K562 (cell line): Measurements from ENCODE around the gene CDCA3. TPM values are rescaled to one million over a fixed set of nuclear protein-coding genes. Genes with fewer than 3 reads are reported as not detected.

Experiments used
- ATAC-seq: fragments of 200-7000 bp; cut with Tn5 transposase; 3 replicates; pipeline ENCODE4 v1.9.1; 2020; ENCODE audit warnings: moderate library complexity
- BruUV-seq: library from RNA; stranded (reverse); fragments of 400-500 nt; replicated peaks from 2 replicates; lab custom pipeline; 2021; lab: Mats Ljungman, UMichigan
- CTCF ChIA-PET: fragments of 300-600 bp; formaldehyde crosslinking; extraction: SDS; loops from one replicate; lab custom pipeline; 2021; ENCODE audit warnings: low intra/inter-chr PET ratio; lab: Yijun Ruan, JAX
- POLR2A ChIA-PET: fragments of 300-600, 350-650 bp; sonication (Branson Sonifier 250); formaldehyde crosslinking; extraction: SDS; loops from one replicate; lab custom pipeline; 2021; ENCODE audit warnings: antibody characterized with exemption, inconsistent platforms; lab: Yijun Ruan, JAX
- DNase-seq, 4 experiments: peaks; one replicate each; pipeline versions ENCODE4 v3.0.0 to v3.0.0-alpha.2; 2011 to 2018; ENCODE audit warnings: low spot score in 3 of 4, mixed read lengths in 3 of 4; ENCODE audit errors: extremely low read depth in 1 of 4
- FAIRE-seq: peaks from 2 replicates; lab custom pipeline; 2011; peaks lifted over from hg19 to GRCh38; lab: Jason Lieb, UNC
- H2AFZ ChIP-seq: 2 replicates; pipeline ENCODE4 v1.6.0; 2011; ENCODE audit warnings: low read depth, low read length, control low read depth, inconsistent platforms
- H3K27ac ChIP-seq: fragments of 200-600 bp; 3 replicates; pipeline ENCODE4 v1.8.0; 2011; ENCODE audit warnings: low read depth, mild to moderate bottlenecking, control low read depth, inconsistent platforms, low read length, moderate library complexity, mixed read lengths; ENCODE audit errors: extremely low read depth
- H3K27me3 ChIP-seq, 2 experiments: fragments of 300-600 bp in 1 of 2; 2 replicates in 1 of 2; 3 replicates in 1 of 2; pipeline versions ENCODE4 v1.6.0 to v1.8.0; 2011; ENCODE audit warnings: inconsistent platforms in 2 of 2, low read length in 2 of 2, mild to moderate bottlenecking in 1 of 2, mixed read lengths in 1 of 2, moderate library complexity in 1 of 2; ENCODE audit not compliant: control insufficient read depth in 2 of 2, insufficient read depth in 2 of 2
- H3K36me3 ChIP-seq: fragments of 300-600 bp; 3 replicates; pipeline ENCODE4 v1.8.0; 2011; ENCODE audit warnings: mild to moderate bottlenecking, low read length, inconsistent platforms; ENCODE audit not compliant: control insufficient read depth, insufficient read depth
- H3K4me1 ChIP-seq, 2 experiments: fragments of 200-600 bp in 1 of 2; replicated peaks in 1 of 2; 2 replicates in 1 of 2; 3 replicates in 1 of 2; pipeline versions ENCODE4 v1.5.1 to v1.8.0; 2011; ENCODE audit warnings: inconsistent platforms in 2 of 2, low read length in 2 of 2, mild to moderate bottlenecking in 1 of 2, mixed read lengths in 1 of 2, moderate library complexity in 1 of 2; ENCODE audit not compliant: control insufficient read depth in 2 of 2, insufficient read depth in 2 of 2
- H3K4me2 ChIP-seq: 2 replicates; pipeline ENCODE4 v1.6.1; 2011; ENCODE audit warnings: low read length, control low read depth, inconsistent platforms, mixed read lengths; ENCODE audit not compliant: insufficient read depth
- H3K4me3 ChIP-seq: fragments of 200-600 bp; sonication (generic), shearing (Covaris generic); 2 replicates; pipeline ENCODE4 v1.5.1; 2016; ENCODE audit warnings: control low read depth, inconsistent platforms
- H3K79me2 ChIP-seq: fragments of 200-600 bp; 3 replicates; pipeline ENCODE4 v1.8.0; 2011; ENCODE audit warnings: low read length, inconsistent platforms; ENCODE audit not compliant: control insufficient read depth, insufficient read depth
- H3K9ac ChIP-seq, 2 experiments: 2 replicates each; pipeline versions ENCODE4 v1.6.0 to v1.6.1; 2011; ENCODE audit warnings: low read depth in 2 of 2, low read length in 2 of 2, control low read depth in 1 of 2, inconsistent platforms in 1 of 2, mild to moderate bottlenecking in 1 of 2, mixed read lengths in 1 of 2; ENCODE audit not compliant: insufficient read depth in 1 of 2
- H3K9me1 ChIP-seq: one replicate; pipeline ENCODE4 v1.6.0; 2011; ENCODE audit warnings: inconsistent platforms, mild to moderate bottlenecking, low read length, moderate library complexity; ENCODE audit not compliant: control insufficient read depth, insufficient read depth
- H3K9me3 ChIP-seq: replicated peaks from 2 replicates; pipeline ENCODE4 v1.5.1; 2011; ENCODE audit warnings: low read depth, low read length, inconsistent platforms; ENCODE audit not compliant: control insufficient read depth, insufficient read depth
- H4K20me1 ChIP-seq: replicated peaks from 2 replicates; pipeline ENCODE4 v1.6.1; 2011; ENCODE audit warnings: low read length, inconsistent platforms, mixed read lengths; ENCODE audit not compliant: control insufficient read depth, insufficient read depth
- KLF10 ChIP-seq: fragments of 250-450 bp; sonication (Bioruptor Pico); IDR thresholded peaks from 2 replicates; pipeline ENCODE4 v1.6.1; 2021; ENCODE audit warnings: matching md5 sums
- RREB1 ChIP-seq: fragments of 250-450 bp; sonication (Bioruptor Pico); IDR thresholded peaks from 2 replicates; pipeline ENCODE4 v1.4.0; 2020
- TAF1 ChIP-seq: IDR thresholded peaks from 2 replicates; pipeline ENCODE4 v1.6.1; 2011; ENCODE audit warnings: mild to moderate bottlenecking, low read length, moderate library complexity; ENCODE audit not compliant: insufficient read depth, control insufficient read depth, severe bottlenecking; ENCODE audit errors: extremely low read depth
- VEZF1 ChIP-seq: fragments of 200-800 bp; sonication (Bioruptor generic); IDR thresholded peaks from 2 replicates; pipeline ENCODE4 v1.6.1; 2017; ENCODE audit warnings: missing genetic modification characterization, missing compliant biosample characterization
- WGBS: fragments of 100-300 bp; shearing (Covaris generic); methylation state at CpG from one replicate; pipeline ENCODE4 v1.1.6; 2016; ENCODE audit warnings: low coverage, mixed read lengths; ENCODE audit not compliant: insufficient coverage; ENCODE audit errors: missing lambda C conversion rate; 5-methylcytosine and 5-hydroxymethylcytosine counted together
- in situ Hi-C: fragments of 300-500 bp; cut with MboI; formaldehyde crosslinking; loops from 4 replicates; pipeline ENCODE4 v1.15.0; 2018; ENCODE audit warnings: inconsistent platforms, mixed read lengths
- intact Hi-C: fragments of 100-400 bp; cut with micrococcal nuclease; formaldehyde crosslinking; loops from 2 replicates; pipeline ENCODE4 v1.14.2; 2022
- polyA plus RNA-seq, 8 experiments: library from polyadenylated mRNA; depleted of rRNA in 4 of 8; stranded (reverse) in 5 of 8; unstranded in 3 of 8; fragments of >200 nt; fragmentation: Nextera tagmentation in 2 of 8; fragmentation: Illumina TruSeq in 1 of 8; extraction: Ambion mirVana in 2 of 8; extraction: Trizol in 1 of 8; gene quantifications; 2 replicates each; pipeline versions ENCODE4 v1.2.1 to v1.2.3, GENCODE V29; 2011 to 2014; ENCODE audit warnings: inconsistent platforms in 1 of 8, missing spikeins in 1 of 8
- total RNA-seq, 7 experiments: library from RNA; depleted of rRNA in 6 of 7; stranded (reverse); fragments of >200 nt in 6 of 7; fragmentation: Illumina TruSeq in 2 of 7; extraction: Trizol in 2 of 7; gene quantifications; 2 replicates each; pipeline versions ENCODE4 v1.2.1 to v1.2.3, GENCODE V29; 2011 to 2021; ENCODE audit warnings: low replicate concordance in 1 of 7
- TF ChIP-seq, protein P1 (sequence below): fragments of 450-650 bp; formaldehyde crosslinking; IDR thresholded peaks from 2 replicates; pipeline ENCODE4 v1.4.0; 2022; ENCODE audit warnings: missing genetic modification characterization
- TF ChIP-seq, protein P2 (sequence below): sonication (generic); IDR thresholded peaks from 2 replicates; pipeline ENCODE4 v1.6.1; 2016
- TF ChIP-seq, protein P3 (sequence below), 2 experiments: fragments of 450-650 bp; IDR thresholded peaks; 2 replicates each; pipeline ENCODE4 v1.6.1; 2016

CDCA3 gene
- total and polyA plus RNA-seq, 9 of the 15 experiments (the other 6 are each of a cell fraction or from before 2014, with no cell fraction given) = 24.2 to 80.8 (median 55.1) TPM

DNA sequence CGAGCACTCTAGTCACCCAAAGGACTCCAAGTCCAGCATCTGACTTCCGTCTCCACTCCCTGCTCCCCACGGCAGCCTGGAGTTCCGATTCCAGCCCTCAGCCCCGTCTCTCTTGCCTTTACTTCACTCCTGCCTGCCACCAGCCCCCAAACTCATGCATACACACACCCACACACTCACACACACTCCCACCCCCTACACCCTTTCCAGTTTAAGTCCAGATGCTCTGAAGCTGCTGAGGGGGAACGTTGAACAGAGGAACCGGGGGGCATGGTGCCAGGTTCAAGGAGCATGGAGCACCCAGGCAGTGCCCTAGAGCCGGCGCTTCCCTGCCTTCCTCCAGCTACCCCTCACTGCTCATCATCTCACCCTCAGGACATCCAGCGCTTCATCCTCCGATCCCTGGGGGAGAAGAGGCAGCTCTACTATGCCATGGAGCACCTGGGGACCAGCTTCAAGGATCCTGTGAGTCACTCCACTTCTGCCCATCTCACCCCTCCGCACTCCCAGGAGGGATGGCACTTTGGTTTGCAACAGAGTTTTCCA is 19.6 kb downstream of the CDCA3 start:
- H3K9ac ChIP-seq = peak overlapping the region in 1 of 2 experiments; percentile 58; a peak in 2 of 4 replicates
- no peak overlapping the region for H3K4me3 ChIP-seq
- no TSS peak for BruUV-seq
- peaks cover 24% of the 10 kb centered on the region for H3K79me2 ChIP-seq
- no peak overlapping the region for H3K4me2 ChIP-seq
- POLR2A ChIA-PET = interaction anchor here (0.6 to 3.2 kb wide), 3 partner anchors 8 to 132 kb away, joined by 3 to 13 read pairs (median 4); no protein-coding TSS in a partner anchor
- no peaks in the 10 kb centered on the region for H4K20me1 ChIP-seq
- H3K9me1 ChIP-seq = no peaks in the 10 kb centered on the region
- in situ Hi-C loops = no loop called here
- no peak for ATAC-seq
- CTCF ChIA-PET = no interaction called here
- peaks cover 43% of the 10 kb centered on the region; the same call in 2 of the 3 replicates for H3K36me3 ChIP-seq
- no peak for DNase-seq
- intact Hi-C loops = no loop called here
- no peaks in the 10 kb centered on the region for H3K9me3 ChIP-seq
- H2AFZ ChIP-seq = no peak overlapping the region
- H3K4me1 ChIP-seq = peaks cover 11 to 43% of the 10 kb centered on the region in 2 experiments; a peak in 4 of 5 replicates
- FAIRE-seq = no peak
- H3K27ac ChIP-seq = no peak overlapping the region
- no peaks in the 10 kb centered on the region for H3K27me3 ChIP-seq
- 93% methylated on average over 11 of the region's 12 CpGs for WGBS
- TF ChIP-seq KLF10 (CRISPR knock-in tag) = no peak
- TF ChIP-seq, protein P1, sequence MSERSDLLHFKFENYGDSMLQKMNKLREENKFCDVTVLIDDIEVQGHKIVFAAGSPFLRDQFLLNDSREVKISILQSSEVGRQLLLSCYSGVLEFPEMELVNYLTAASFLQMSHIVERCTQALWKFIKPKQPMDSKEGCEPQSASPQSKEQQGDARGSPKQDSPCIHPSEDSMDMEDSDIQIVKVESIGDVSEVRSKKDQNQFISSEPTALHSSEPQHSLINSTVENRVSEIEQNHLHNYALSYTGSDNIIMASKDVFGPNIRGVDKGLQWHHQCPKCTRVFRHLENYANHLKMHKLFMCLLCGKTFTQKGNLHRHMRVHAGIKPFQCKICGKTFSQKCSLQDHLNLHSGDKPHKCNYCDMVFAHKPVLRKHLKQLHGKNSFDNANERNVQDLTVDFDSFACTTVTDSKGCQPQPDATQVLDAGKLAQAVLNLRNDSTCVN (CRISPR knock-in tag) = no peak
- TF ChIP-seq, protein P2, sequence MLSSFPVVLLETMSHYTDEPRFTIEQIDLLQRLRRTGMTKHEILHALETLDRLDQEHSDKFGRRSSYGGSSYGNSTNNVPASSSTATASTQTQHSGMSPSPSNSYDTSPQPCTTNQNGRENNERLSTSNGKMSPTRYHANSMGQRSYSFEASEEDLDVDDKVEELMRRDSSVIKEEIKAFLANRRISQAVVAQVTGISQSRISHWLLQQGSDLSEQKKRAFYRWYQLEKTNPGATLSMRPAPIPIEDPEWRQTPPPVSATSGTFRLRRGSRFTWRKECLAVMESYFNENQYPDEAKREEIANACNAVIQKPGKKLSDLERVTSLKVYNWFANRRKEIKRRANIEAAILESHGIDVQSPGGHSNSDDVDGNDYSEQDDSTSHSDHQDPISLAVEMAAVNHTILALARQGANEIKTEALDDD = no peak
- TF ChIP-seq RREB1 (CRISPR knock-in tag) = no peak
- TF ChIP-seq, protein P3, sequence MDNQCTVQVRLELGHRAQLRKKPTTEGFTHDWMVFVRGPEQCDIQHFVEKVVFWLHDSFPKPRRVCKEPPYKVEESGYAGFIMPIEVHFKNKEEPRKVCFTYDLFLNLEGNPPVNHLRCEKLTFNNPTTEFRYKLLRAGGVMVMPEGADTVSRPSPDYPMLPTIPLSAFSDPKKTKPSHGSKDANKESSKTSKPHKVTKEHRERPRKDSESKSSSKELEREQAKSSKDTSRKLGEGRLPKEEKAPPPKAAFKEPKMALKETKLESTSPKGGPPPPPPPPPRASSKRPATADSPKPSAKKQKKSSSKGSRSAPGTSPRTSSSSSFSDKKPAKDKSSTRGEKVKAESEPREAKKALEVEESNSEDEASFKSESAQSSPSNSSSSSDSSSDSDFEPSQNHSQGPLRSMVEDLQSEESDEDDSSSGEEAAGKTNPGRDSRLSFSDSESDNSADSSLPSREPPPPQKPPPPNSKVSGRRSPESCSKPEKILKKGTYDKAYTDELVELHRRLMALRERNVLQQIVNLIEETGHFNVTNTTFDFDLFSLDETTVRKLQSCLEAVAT (IDR thresholded peaks at IDR 0.05) = no peak
- no peak for TF ChIP-seq TAF1
- no peak for TF ChIP-seq VEZF1 (CRISPR knock-in tag)
